OCI-LY7 (cell line): ENCODE data around the gene CEP152. TPM values are rescaled to one million over a fixed set of nuclear protein-coding genes. Genes with fewer than 3 reads are reported as not detected.

Experiments
- BruUV-seq: library from RNA; stranded (reverse); fragments of 400-500 nt; replicated peaks from 2 replicates; lab custom pipeline; 2021; lab: Mats Ljungman, UMichigan
- CTCF ChIA-PET: fragments of 300-600 bp; sonication (Branson Sonifier 250); formaldehyde crosslinking; loops from one replicate; lab custom pipeline; 2022; ENCODE audit warnings: antibody characterized with exemption; ENCODE audit not compliant: unreplicated experiment; lab: Charles Lee
- POLR2A ChIA-PET: fragments of 300-600 bp; sonication (Branson Sonifier 250); formaldehyde crosslinking; loops from one replicate; lab custom pipeline; 2022; ENCODE audit warnings: antibody characterized with exemption; lab: Charles Lee
- DNase-seq: peaks from one replicate; pipeline ENCODE4 v3.0.0-alpha.2; 2015; ENCODE audit warnings: low spot score
- H2AFZ ChIP-seq: fragments of 200-600 bp; sonication (generic), shearing (Covaris generic); 2 replicates; pipeline ENCODE4 v1.6.1; 2014; ENCODE audit warnings: mild to moderate bottlenecking, antibody characterized with exemption, low read length, moderate library complexity
- H3K27ac ChIP-seq: fragments of 200-600 bp; sonication (generic); 2 replicates; pipeline ENCODE4 v1.5.1; 2014; ENCODE audit warnings: mixed run types, low read depth, mild to moderate bottlenecking, moderate library complexity, low read length, inconsistent platforms; ENCODE audit not compliant: poor library complexity, severe bottlenecking
- H3K36me3 ChIP-seq: fragments of 200-600 bp; sonication (generic); 2 replicates; pipeline ENCODE4 v1.6.1; 2014; ENCODE audit warnings: mild to moderate bottlenecking, antibody characterized with exemption, low read length, moderate library complexity, mixed read lengths; ENCODE audit not compliant: insufficient read depth
- H3K4me1 ChIP-seq: fragments of 200-600 bp; sonication (generic); 2 replicates; pipeline ENCODE4 v1.5.1; 2014; ENCODE audit warnings: mild to moderate bottlenecking, low read length; ENCODE audit not compliant: insufficient read depth, poor library complexity, severe bottlenecking
- H3K4me2 ChIP-seq: fragments of 200-600 bp; sonication (generic); 2 replicates; pipeline ENCODE4 v1.6.1; 2014; ENCODE audit warnings: mild to moderate bottlenecking, low read length
- H3K4me3 ChIP-seq: fragments of 200-600 bp; sonication (generic); 2 replicates; pipeline ENCODE4 v1.5.1; 2014; ENCODE audit warnings: mild to moderate bottlenecking, low read depth, low read length; ENCODE audit not compliant: poor library complexity, severe bottlenecking
- H3K79me2 ChIP-seq: fragments of 200-600 bp; sonication (generic); 2 replicates; pipeline ENCODE4 v1.6.1; 2016; ENCODE audit warnings: low read depth, mild to moderate bottlenecking, low read length, moderate library complexity, mixed read lengths; ENCODE audit not compliant: insufficient read depth
- H3K9me2 ChIP-seq: fragments of 200-600 bp; sonication (generic); 2 replicates; pipeline ENCODE4 v1.6.1; 2016; ENCODE audit warnings: mild to moderate bottlenecking, low read length, mixed read lengths; ENCODE audit not compliant: insufficient read depth
- H3K9me3 ChIP-seq: fragments of 200-600 bp; sonication (generic); 2 replicates; pipeline ENCODE4 v1.6.1; 2014; ENCODE audit warnings: mild to moderate bottlenecking, mixed run types, low read length, mixed read lengths
- H4K20me1 ChIP-seq: fragments of 200-600 bp; sonication (generic); 2 replicates; pipeline ENCODE4 v1.6.1; 2014; ENCODE audit warnings: mild to moderate bottlenecking, antibody characterized with exemption, low read length, moderate library complexity, mixed read lengths; ENCODE audit not compliant: insufficient read depth
- CTCF ChIP-seq: fragments of 200-600 bp; sonication (generic); conservative IDR thresholded peaks from 2 replicates; pipeline ENCODE4 v1.5.1; 2014; ENCODE audit warnings: mild to moderate bottlenecking, antibody characterized with exemption, low read length, moderate library complexity, mixed read lengths
- EZH2phosphoT487 ChIP-seq: fragments of 200-600 bp; sonication (generic); IDR thresholded peaks from 2 replicates; pipeline ENCODE4 v1.6.1; 2018; ENCODE audit warnings: low read depth, borderline replicate concordance, mild to moderate bottlenecking, mixed run types, antibody characterized with exemption, low read length, moderate library complexity, mixed read lengths
- intact Hi-C: fragments of 100-400 bp; cut with micrococcal nuclease; formaldehyde crosslinking; loops from one replicate; pipeline ENCODE4 v1.10.0; 2022; ENCODE audit not compliant: unreplicated experiment
- total RNA-seq, 2 experiments: library from RNA; depleted of rRNA in 1 of 2; stranded (reverse); fragments of >200 nt in 1 of 2; shearing (Covaris generic) in 1 of 2; gene quantifications; 2 replicates each; pipeline ENCODE4 v1.2.3, GENCODE V29; 2014 to 2022

CEP152 gene
- total RNA-seq, 2 experiments from 2014 or later = 37.6 to 44.9 TPM

- no peak overlapping the region for H3K4me3 ChIP-seq
- intact Hi-C loops = no loop called here
- CTCF ChIA-PET = no interaction called here
- no peak for TF ChIP-seq EZH2phosphoT487
- TF ChIP-seq CTCF = no peak
- H3K9me3 ChIP-seq = no peaks in the 10 kb centered on the region
- BruUV-seq = no TSS peak
- H2AFZ ChIP-seq = no peak overlapping the region
- no peak for DNase-seq
- no peaks in the 10 kb centered on the region for H4K20me1 ChIP-seq
- H3K4me2 ChIP-seq = no peak overlapping the region
- no peaks in the 10 kb centered on the region for H3K9me2 ChIP-seq
- no peaks in the 10 kb centered on the region for H3K4me1 ChIP-seq
- no peaks in the 10 kb centered on the region for H3K36me3 ChIP-seq
- POLR2A ChIA-PET = no interaction called here
- H3K27ac ChIP-seq = no peak overlapping the region
- H3K79me2 ChIP-seq = no peaks in the 10 kb centered on the region
Observed at GRCh38 chr15:48688493-48688892, 122.4 kb downstream of the CEP152 start.

Other genes with a start within 250 kb of the CEP152 start
- 1.0 and 2.3 TPM in 2 replicates for gene FBN1, start 165.4 kb downstream of the CEP152 start, total RNA-seq (2014; rRNA removed; shearing (Covaris generic))
- 0.68 TPM in 2 replicates for gene FBN1, start 165.4 kb downstream of the CEP152 start, total RNA-seq (2022)
- 104 and 106 TPM in 2 replicates for gene EID1, start 67.1 kb upstream of the CEP152 start, total RNA-seq (2014; rRNA removed; shearing (Covaris generic))
- gene EID1, start 67.1 kb upstream of the CEP152 start, total RNA-seq (2022) = 93.7 and 111 TPM in 2 replicates
- gene SHC4, start 152.8 kb upstream of the CEP152 start, total RNA-seq (2014; rRNA removed; shearing (Covaris generic)) = 0.36 and 0.41 TPM in 2 replicates
- 0.33 and 1.3 TPM in 2 replicates for gene SHC4, start 152.8 kb upstream of the CEP152 start, total RNA-seq (2022)
- gene SECISBP2L, start 235.4 kb upstream of the CEP152 start, total RNA-seq (2014; rRNA removed; shearing (Covaris generic)) = 13.3 and 15.4 TPM in 2 replicates
- gene SECISBP2L, start 235.4 kb upstream of the CEP152 start, total RNA-seq (2022) = 26.3 and 34.0 TPM in 2 replicates